ENCODE results near the gene SZT2.
A peak's percentile ranks its signal among the peaks of the same experiment; 100 is the strongest.
"Not testable (repeated sequence)": the region's sequence is repeated elsewhere in the genome, so short reads cannot be mapped to it uniquely, and the experiment has no call there.

The SZT2 gene

DNA sequence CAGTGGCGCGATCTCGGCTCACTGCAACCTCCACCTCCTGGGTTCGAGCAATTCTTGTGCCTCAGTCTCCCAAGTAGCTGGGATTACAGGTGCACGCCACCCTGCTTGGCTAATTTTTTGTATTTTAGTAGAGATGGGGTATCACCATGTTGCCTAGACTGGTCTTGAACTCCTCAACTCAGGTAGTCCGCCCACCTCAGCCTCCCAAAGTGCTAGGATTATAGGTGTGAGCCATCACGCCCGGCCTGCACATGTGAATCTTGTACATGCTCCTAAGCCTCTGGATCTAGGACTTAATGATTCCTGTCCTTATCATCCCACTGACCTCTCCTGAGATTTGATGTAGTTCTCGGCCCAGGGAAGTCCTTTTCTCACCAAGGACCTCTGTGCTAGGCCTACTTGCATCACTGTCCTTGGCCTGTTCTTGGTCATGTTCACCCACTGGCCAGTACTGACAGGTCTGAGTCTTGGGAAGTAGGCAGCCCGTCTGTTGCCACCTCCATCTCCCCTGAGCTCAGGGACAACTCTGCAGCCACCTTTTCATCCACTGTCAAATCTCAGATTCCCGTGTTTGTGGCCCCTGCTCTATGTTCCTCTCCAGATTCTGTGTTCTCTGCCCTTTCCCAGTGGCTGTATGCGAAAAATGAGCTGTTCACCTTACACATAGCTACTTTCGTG is 54.6 kb downstream of the SZT2 start:
- no peak for DNase-seq

DNA sequence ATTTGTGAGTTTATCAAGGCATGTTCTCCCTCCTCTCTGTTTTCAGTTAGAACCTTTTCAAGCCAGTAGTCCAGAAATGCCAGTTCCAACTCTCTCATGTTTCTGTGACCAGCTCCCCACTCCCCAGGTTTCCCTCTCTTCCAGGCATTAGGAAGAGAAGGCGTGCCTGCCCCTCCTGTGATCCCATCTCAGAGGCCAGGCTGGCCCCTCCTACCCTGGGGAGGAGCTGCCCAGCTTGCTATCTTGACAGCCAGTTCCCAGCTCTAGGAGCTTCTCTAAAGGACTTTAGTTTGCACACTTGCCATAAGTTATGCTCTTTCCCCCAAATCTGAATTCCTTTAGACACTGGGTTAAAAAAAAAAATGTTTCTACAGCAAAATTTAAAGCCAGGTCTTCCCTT is 55.1 kb downstream of the SZT2 start:
- no peak for DNase-seq

DNA sequence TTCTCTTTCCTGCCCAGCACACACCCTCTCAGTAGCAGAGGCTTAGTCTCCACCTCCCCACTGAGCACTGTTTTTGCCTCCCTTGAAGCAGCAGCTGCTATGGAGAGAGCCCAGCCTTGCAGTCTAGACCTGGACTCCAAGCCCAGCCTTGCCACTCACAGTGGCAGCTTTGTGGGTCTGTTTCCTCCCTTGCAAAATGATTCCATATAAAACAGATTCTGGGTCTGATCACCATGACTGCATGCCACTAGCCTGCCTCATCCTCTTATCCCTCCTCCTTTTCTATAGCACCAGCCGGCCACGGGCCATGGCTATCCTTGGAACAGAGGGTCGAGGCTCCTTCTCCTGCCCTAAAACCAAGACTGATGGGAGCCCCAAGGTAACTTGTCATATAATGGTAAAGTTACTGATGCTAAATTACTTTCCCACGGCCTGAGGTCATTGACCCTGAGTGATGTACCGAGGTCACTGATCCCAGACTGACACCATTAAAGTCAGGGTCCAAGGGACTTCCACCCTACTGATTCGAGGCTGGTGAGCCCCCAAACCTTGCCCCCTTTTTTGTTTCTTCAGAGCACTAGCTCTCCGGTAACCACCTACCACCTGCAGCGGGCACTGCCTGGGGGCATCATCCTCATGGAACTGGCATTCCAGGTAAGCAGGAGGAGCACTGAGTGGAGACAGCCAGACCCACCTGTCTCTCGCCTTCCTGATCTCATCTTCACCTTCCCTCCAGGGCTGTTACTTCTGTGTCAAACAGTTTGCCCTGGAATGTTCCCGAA is 56.1 kb downstream of the SZT2 start:
- no peak for DNase-seq

DNA sequence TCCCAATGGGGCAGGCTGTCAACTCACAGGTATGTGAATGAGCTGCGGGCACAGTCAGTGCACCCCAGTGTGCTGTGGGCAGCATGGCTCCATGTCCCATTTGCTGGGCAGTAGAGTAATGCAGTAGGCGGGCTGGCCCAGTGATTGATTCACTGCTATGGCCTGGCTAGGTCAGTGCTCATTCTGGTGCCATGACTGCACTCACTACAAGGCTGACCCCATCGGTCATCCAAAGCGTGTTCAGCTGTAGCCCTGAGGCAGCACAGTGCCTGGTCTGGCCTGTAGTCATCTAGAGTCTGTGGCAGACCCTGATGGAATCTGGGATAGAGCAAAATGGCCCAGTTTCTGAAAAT is 56.7 kb downstream of the SZT2 start:
- DNase-seq: no peak

DNA sequence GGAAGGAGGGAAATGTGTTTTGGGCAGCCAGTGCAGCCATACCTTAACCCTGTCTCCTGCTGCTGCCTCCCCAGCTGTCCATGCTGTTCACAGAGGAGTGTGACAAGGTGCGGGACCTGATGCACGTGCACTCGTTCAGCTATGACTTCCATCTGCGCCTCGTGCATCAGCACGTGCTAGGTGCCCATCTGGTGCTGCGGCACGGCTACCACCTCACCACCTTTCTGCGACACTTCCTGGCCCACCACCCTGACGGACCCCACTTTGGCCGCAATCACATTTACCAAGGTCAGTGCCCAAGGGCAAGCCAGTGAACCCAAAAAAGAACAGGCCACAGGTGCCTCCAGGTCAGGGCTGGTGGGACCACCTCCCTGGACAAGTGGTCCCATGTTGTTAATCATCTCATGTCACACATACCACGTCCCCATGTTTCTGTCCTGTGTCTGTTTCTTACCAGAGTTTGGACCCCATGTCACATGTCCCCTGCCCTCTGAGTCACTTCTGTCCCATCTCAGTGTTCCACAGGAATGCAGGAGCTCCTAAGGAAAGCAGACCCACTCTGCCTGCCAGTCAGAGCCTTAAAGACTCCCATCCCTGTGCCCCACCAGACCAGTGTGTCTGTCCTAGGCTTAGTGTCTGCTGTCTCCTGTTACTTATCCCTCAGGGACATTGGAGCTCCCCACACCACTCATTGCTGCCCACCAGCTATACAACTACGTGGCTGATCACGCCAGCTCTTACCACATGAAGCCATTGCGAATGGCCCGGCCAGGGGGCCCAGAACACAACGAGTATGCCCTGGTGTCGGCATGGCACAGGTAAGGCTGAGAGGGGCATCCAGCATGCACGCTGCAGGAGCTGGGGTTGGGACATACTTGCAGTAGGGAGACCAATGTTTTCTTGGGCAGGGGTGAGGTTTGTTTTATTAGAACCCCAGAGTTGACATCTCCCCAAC is 57.5 kb downstream of the SZT2 start:
- no peak for DNase-seq

DNA sequence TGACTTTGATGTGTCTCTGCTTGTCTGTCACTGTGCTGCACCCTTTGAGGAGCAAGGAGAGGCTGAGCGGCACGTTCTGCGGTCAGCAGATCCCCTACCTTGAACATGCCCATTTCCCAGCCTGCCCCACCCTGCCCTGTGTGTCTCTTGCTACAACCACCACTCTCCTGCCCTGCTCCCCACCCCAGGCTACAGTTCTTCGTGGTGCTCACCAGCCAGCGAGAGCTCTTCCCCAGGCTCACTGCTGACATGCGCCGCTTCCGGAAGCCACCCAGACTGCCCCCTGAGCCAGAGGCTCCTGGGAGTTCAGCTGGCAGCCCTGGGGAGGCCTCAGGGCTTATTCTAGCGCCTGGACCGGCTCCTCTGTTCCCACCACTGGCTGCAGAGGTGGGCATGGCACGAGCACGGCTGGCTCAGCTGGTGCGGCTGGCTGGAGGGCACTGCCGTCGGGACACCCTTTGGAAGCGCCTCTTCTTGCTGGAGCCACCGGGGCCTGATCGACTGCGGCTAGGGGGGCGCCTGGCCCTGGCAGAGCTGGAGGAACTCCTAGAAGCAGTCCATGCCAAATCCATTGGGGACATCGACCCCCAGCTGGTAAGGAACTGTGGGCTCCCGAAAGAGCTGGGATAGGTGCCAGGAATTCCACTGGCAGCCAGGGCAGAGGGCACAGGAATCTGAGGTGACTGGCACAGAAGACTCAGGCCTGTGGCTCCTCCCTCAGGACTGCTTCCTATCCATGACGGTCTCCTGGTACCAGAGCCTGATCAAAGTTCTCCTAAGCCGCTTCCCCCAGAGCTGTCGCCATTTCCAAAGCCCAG is 58.4 kb downstream of the SZT2 start:
- no peak for DNase-seq

DNA sequence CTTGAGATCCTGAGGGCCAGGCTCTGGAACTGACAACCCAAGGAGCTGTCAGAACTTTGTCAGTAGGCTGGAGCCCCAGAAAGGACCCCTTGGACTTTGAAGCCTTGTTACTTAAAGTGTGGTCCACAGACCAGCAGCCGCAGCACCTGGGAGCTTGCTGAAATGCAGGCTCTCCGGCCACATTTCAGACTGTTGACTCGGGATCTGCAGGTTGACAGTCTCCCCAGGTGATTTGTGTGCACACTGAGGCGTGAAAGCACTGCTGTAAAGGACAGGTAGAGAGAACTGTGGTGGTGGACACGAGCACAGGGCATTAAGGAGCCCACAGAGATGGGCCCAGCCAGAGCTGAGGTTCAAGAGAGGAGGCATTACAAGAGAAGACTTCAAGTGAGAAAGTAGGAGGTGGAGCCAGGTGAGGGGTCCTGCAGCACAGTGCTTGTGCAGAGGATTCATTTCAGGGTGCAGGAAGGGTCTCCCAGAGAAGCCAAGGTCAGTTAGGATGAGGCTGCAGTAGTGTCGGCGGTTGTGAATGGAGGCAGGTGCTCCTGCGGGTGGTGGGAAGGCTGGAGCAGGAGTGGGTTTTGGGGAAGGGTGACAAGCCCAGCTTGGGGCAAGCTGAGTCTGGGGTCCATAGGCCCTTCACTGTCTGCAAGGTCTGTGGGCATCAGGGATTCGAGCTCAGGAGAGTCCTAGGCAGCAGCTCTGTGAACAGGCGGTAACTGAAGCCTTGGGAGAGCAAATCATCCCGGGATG is 59.4 kb downstream of the SZT2 start:
- no peak for DNase-seq

DNA sequence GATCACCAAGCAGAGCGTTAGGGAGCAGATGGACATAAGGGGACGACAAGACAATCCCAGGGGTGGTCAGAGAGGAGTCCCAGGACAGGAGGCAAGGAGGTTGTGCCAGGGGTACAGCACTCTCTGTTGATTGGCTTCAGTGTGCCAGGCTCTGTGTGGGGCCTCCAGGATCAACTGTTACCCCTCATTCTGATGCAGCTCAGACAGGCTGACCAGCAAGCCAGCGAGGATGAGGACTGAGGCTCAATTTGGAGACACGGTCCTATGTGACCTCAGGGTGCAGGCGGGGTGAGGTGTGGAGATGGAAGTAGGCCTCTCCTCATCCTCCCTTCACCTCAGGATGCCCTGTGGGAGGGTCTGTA is 60.0 kb downstream of the SZT2 start:
- DNase-seq: no peak

DNA sequence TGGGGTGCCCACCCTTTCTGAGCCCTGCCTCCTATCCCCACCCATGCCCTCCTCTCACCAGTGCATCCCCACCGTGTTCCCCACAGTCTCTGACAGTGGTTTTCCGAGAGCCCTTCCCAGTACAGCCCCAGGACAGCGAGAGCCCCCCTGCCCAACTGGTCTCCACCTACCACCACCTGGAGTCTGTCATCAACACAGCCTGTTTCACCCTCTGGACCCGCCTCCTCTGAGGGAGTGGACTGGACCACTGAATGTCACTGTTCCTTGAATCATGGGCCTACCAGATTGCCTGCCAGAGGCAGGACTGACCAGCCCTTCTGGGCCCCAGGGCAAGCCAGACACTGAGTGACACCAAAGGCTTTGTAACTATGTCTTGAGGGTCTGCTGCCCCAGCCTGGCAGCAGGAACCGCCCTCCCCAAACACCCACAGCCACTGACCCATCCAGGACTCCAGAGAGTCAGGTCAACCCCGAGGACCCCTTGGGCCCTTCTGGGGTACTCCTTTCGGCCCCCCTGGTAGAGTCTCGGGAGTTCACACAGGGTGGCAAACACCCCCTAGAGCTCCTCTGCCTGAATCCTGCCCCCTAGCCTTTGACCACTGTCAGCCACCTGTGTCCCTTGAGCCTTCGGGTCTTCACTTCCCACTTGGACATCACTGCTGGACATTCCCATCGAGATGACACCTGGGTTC is 60.7 kb downstream of the SZT2 start:
- DNase-seq: no peak

DNA sequence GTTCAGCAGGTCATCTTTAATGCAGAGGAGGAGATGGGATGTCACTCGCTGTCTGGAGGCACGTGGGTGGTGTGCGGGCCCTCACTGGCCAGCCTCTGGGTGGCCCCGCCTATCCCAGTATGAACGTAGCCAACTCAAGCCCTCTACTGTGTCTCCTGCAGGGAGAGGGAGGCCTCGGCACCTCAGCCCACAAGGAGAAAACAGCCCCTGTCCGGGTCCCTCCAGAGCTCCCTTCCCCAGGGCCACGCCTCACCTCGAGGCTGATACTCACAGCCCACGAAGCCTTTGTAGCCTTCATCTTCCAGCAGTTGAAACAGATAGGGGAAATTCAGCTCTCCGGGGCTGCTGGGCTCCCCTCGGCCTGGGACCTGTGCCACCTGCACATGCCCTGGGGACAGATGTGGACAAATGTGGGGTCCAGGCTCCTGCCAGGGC is 61.5 kb downstream of the SZT2 start:
- no peak for DNase-seq

DNA sequence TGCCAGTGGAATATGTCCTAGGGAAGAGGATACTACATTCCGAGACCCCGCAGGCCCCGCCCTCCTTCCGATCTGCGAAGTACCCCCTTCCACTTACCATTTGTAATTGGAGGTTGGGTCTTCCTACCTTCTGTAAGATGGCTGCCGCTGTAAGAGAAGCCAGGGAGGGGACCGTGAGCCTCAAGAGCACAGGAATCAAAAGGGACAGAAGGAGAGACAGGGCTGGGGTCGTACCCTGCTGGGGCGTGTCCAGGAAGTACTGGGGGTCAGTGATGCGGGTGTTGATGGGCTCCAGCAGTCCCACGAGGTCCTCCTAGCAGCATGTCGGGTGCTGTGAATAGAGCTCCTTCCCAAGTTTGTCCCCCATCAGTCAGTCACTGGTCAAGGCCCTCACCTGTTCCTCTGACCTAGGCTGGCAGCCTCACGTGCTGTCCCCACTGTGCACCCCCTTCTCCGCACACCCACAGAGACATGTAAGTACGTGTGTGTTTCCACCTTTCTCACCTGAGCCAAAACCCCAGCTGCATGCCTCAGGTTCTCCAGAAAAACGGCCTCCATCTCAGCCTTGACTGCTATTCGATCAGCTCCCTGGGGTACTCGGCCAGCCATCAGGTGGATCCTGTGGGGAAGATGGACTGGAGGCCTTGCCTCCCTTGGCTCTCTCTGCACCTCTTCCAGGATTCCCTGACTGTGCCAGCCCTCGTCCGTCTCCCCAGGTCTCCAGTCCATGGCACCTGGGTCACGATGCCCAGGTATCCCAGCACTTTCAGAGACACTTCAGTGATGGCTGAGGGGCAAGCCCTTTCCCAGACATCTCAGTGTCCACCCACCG is 62.2 kb downstream of the SZT2 start:
- no peak for DNase-seq

DNA sequence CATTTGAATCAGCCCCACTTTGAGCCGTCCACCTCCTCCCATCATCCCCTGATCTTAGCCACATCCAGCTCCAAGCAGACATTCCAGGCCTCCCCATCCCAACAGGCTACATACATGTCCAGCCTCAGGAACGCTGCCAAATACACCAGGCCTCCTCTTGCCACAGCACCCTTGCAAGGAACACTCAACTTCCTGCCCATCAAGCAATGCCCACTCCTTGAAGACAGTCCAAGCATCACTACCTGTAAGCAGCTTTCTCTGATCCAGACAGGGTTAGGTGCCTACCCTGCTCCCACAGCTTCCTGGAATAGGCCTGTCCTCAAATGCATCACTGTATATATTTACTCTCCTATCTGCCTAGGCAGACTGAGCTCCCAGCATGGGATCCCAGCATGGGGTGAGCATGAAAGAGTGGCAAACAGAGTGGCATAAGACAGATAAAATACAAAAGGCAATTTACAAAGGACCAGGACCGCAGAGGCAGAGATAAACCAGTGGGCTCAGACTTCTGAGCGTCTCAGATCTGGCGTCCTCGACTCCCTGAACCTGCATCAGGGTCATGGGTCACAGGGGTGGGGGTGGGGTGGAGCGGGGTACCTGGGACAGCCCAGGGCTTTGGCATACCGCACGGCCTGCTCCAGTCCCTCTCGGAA is 63.2 kb downstream of the SZT2 start:
- peak; percentile 57 for DNase-seq

DNA sequence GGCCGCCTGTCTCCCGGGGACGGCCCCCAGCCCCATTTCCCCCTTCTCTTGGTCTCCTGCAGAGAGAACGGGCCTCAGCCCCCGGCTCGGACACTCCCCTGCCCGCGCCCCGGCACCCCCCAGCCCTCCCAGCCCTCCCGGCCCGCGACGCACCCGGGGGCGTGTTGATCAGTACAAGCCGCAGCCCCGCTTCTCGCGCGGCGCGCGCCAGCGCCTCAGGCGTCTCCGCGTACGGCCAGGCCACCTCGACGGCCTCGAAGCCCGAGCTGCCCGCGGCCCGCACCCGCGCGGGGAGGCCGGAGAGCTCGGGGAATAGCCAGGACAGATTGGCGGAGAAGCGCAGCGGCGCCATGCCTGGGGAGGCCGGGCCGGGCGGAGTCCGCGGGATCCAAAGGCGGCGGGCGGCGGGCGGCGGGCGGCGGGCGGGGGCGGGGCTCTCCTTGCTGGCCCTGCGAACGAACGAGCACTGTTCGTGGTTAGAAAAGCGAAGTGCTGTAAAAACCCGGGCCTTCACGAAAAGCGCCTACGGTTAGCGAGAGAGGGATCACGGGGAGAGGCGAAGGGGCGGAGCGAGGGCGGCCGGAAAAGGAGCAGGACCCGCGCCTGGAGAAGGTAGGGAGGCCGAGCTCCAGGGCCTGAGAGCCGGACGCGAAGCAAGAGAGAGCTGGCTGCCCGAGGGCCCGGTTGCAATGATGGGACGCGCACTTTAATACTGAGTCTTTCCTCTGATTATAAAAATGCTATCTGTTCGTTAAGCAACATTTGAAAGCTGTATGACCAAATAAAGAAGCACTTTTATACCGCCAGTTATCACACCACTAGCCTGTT is 64.0 kb downstream of the SZT2 start, which contains the start of gene HYI:
HYI (minus strand) TSS at position 490 of the 828 bp plus-strand sequence; CDS start at position 352, 138 bp downstream.
- DNase-seq: peak; percentile 85

DNA sequence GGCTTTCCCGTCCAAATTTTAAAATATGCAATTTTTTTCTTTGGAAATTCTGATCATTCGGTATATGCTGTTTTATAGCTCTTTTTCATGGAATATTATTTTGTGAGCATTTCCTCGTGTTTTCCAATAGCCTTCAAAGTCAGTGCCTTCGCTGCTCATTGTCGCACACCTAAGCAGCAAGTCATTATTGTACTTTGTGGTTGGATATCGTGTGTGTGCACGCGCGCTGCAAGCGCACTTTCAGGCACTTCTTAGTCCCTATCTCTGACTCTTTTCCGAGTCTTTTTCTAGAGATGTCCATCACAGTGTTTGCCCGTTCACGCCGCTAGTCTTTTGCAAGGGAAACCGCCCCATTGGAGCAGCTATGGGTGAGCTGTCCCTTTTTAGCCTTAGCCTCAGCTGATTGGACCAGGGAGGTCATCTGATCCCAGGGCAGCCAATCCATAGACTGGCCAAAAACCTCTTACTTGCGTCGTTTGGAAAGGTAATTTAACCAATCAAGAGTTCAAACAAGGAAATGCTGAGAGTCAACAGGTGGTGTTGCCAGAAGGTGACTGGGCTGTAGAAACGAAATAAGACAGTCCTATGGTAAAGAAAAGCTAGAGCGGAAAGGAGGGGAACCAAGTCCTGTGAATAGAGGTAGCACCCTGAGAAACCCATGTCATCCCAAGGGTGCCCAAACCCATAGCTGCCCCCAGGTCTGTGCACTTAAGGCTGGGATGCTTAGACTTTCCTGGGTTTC is 64.7 kb downstream of the SZT2 start:
- peak; percentile 74 for DNase-seq

DNA sequence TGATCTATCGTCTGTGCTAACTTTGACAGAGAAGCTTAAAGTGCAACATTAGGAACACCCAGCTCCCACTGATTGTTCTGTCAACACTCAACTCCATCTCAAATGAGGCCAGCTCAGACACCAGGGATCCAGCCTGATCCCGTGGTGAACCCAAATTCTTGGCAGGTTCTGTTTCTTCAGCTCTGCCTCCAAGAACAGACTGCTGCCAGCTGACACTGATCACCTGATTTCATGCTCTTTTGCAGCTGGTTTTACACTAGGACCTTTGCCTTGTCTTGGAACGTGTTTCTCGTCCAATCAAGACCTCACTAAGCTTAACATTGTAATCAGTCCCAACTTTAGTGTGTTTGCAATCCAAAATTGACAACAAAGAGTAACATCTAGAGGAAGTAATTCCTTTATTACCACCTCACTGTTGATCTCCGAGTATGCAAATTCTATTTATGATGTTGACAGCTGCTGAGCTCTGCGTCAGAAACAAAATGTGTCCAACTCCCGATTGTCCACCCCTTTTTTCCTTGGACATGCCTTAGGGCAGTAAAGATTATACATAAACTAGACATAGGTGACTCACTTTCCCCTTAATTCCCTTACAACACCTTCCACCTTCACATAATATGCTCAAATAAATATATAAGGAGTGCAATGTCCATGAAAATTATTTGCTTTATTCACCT is 65.7 kb downstream of the SZT2 start:
- no peak for DNase-seq

DNA sequence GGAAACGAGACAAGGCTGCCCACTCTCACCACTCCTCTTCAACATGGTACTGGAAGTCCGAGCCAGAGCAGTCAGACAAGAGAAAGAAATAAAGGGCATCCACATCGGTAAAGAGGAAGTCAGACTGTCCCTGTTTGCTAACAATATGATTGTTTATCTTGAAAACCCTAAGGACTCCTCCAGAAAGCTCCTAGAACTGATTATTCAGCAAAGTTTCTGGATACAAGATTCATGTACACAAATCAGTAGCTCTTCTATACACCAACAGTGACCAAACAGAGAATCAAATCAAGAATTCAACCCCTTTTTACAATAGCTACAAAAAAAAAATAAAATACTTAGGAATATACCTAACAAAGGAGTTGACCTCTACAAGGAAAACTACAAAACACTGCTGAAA is 68.7 kb downstream of the SZT2 start:
- DNase-seq: not testable (repeated sequence)

DNA sequence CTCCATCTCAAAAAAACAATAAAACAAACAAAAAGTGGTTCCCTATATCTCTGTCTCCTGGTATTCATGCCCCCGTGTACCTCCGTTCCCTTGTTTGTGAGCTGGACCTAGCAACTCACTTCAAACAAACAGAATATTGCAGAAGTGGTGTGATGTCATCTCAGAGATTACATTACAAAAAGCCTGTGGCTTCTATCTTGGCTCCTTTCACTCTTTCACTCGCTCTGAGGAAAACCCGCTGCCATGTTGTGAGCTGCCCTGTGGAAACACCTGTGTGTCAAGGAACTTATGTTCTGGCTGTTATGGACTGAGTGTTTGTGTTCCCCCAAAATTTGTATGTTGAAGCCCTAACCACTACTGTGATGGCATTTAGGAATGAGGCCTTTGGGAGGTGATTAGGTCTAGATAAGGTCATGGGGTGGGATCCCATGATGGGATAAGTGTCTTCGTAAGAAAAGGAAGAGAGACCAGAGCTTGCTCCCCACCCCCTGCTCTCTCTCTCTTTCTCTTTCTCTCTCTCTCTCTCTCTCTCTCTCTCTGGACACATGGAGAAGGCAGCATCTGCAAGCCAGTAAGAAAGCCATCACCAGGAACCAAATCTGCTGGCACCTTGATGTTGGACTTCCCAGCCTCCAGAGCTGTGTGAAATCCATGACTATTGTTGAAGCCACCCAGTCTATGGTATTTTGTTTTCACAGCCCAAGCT is 71.4 kb downstream of the SZT2 start:
- DNase-seq: no peak
